ENCODE measurements around the gene PRCP. TPM values are rescaled to one million over a fixed set of nuclear protein-coding genes. Genes with fewer than 3 reads are reported as not detected.

Gene PRCP
- total RNA-seq, 1 experiment from 2014 or later: 56.7 TPM

DNA sequence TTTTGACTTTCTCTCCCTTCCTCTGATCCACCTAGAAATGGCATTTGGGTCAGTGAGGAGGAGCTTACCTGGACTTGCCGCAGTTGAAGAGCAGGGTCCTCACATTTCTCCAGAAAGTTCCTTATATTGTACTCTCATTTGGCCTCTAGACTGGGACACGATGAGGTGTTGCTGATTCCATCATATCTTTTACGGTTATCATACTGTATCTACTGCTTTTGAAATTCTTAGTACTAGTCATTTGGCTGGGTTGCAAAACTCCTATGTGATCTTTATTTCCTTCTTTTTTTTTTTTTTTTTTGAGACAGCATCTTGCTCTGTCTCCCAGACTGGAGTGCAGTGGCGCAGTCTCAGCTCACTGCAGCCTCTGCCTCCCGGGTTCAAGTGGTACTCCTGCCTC is 107.9 kb downstream of the PRCP start:
- H4K5ac ChIP-seq (ENCODE audit: insufficient read length, low read depth, low read length): no peak overlapping the region
- no peaks in the 10 kb centered on the region; the same call in 1 of the 2 replicates for H3K27me3 Mint-ChIP-seq (ENCODE audit: low read depth)
- H4K91ac ChIP-seq (ENCODE audit: insufficient read length, low read depth, low read length): no peak overlapping the region
- no peaks in the 10 kb centered on the region for H3K79me2 ChIP-seq (ENCODE audit: insufficient read depth, low read length)
- H3K18ac ChIP-seq (ENCODE audit: insufficient read length, low read depth, low read length): no peak overlapping the region
- H2BK12ac ChIP-seq (ENCODE audit: insufficient read length, low read depth, low read length): no peak overlapping the region
- H3K9ac ChIP-seq (ENCODE audit: extremely low read depth, insufficient read length, low read length): no peak overlapping the region
- H3K36me3 Mint-ChIP-seq (ENCODE audit: insufficient read depth in 1 of 3, low read depth in 3 of 3): no peaks in the 10 kb centered on the region
- no peak overlapping the region for H2BK20ac ChIP-seq (ENCODE audit: low read depth, low read length, poor library complexity, severe bottlenecking)
- no peaks in the 10 kb centered on the region for H3K27me3 ChIP-seq (ENCODE audit: insufficient read depth, low read length)
- no peak overlapping the region for H3K4me3 Mint-ChIP-seq
- TF ChIP-seq, protein P1, sequence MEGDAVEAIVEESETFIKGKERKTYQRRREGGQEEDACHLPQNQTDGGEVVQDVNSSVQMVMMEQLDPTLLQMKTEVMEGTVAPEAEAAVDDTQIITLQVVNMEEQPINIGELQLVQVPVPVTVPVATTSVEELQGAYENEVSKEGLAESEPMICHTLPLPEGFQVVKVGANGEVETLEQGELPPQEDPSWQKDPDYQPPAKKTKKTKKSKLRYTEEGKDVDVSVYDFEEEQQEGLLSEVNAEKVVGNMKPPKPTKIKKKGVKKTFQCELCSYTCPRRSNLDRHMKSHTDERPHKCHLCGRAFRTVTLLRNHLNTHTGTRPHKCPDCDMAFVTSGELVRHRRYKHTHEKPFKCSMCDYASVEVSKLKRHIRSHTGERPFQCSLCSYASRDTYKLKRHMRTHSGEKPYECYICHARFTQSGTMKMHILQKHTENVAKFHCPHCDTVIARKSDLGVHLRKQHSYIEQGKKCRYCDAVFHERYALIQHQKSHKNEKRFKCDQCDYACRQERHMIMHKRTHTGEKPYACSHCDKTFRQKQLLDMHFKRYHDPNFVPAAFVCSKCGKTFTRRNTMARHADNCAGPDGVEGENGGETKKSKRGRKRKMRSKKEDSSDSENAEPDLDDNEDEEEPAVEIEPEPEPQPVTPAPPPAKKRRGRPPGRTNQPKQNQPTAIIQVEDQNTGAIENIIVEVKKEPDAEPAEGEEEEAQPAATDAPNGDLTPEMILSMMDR (conservative IDR thresholded peaks at IDR 0.05): no peak
- H3T11ph ChIP-seq (ENCODE audit: low read length): no peak overlapping the region
- no peaks in the 10 kb centered on the region for H4K20me1 ChIP-seq (ENCODE audit: control insufficient read depth, insufficient read depth, insufficient read length)
- WGBS (ENCODE audit: extremely low coverage, insufficient read length, low lambda C conversion rate): no CpG with 5 or more reads among the region's 5 CpGs
- no peak overlapping the region for H2BK15ac ChIP-seq (ENCODE audit: low read depth, low read length)
- H3K27ac Mint-ChIP-seq: no peak overlapping the region
- no peak overlapping the region for H2BK5ac ChIP-seq (ENCODE audit: insufficient read length, low read length)
- H2AFZ ChIP-seq (ENCODE audit: low read length): no peak overlapping the region
- H3K9me3 Mint-ChIP-seq: no peaks in the 10 kb centered on the region
- H3K4me1 ChIP-seq (ENCODE audit: insufficient read depth, low read length): no peaks in the 10 kb centered on the region
- H3K23ac ChIP-seq (ENCODE audit: insufficient read length, low read depth, low read length): no peak overlapping the region
- no peak overlapping the region for H2AK5ac ChIP-seq (ENCODE audit: insufficient read length, low read length)
- H2BK120ac ChIP-seq (ENCODE audit: low read depth, low read length, poor library complexity, severe bottlenecking): no peak overlapping the region
- H3K27ac ChIP-seq (ENCODE audit: insufficient read length, low read depth, low read length): no peak overlapping the region
- no peaks in the 10 kb centered on the region for H3K9me3 ChIP-seq (ENCODE audit: control insufficient read depth, low read depth, low read length)
- no peak overlapping the region for H3K14ac ChIP-seq (ENCODE audit: insufficient read depth, low read length)
- no peaks in the 10 kb centered on the region for H3K79me1 ChIP-seq (ENCODE audit: insufficient read depth, low read depth, low read length, poor library complexity, severe bottlenecking)
- peaks cover 0 to 13% of the 10 kb centered on the region in 2 experiments; a peak in 2 of 4 replicates for H3K4me1 Mint-ChIP-seq
- no peak overlapping the region for H3K4me2 ChIP-seq (ENCODE audit: insufficient read depth, insufficient read length, low read length)
- DNase-seq: no peak
- no peak overlapping the region for H4K8ac ChIP-seq (replicated peaks; ENCODE audit: insufficient read length, low read depth, low read length)
- H3K23me2 ChIP-seq (ENCODE audit: insufficient read length, low read depth, low read length, poor library complexity, severe bottlenecking): no peaks in the 10 kb centered on the region
- H3K4ac ChIP-seq (ENCODE audit: low read depth, low read length): no peak overlapping the region
- H3K56ac ChIP-seq (ENCODE audit: insufficient read length, low read depth, low read length): no peak overlapping the region
